H1 (cell line): ENCODE results near the gene CCDC152. TPM values are rescaled to one million over a fixed set of nuclear protein-coding genes. Genes with fewer than 3 reads are reported as not detected.

Experiments used
- CTCF ChIA-PET: fragments of 300-600 bp; sonication (Branson Sonifier 250); formaldehyde crosslinking; loops from one replicate; lab custom pipeline; 2021; ENCODE audit not compliant: partially characterized antibody; lab: Charles Lee
- POLR2A ChIA-PET: fragments of 300-600 bp; sonication (Branson Sonifier 250); formaldehyde crosslinking; loops from one replicate; lab custom pipeline; 2021; ENCODE audit warnings: inconsistent platforms; ENCODE audit not compliant: partially characterized antibody; lab: Charles Lee
- DNase-seq, 2 experiments: peaks; one replicate each; pipeline versions ENCODE4 v3.0.0 to v3.0.0-alpha.2; 2010 to 2022; ENCODE audit warnings: low spot score in 2 of 2, low read depth in 1 of 2, mixed read lengths in 1 of 2
- FAIRE-seq: peaks from 2 replicates; lab custom pipeline; 2011; peaks lifted over from hg19 to GRCh38; lab: Jason Lieb, UNC
- H2AFZ ChIP-seq: 2 replicates; pipeline ENCODE4 v1.8.1; 2012; ENCODE audit warnings: low read length, inconsistent platforms
- H2AK5ac ChIP-seq: 2 replicates; pipeline ENCODE4 v1.6.1; 2013; ENCODE audit warnings: low read depth, low read length
- H2BK120ac ChIP-seq: replicated peaks from 2 replicates; pipeline ENCODE3; 2013; ENCODE audit warnings: low read depth, low read length, inconsistent platforms
- H2BK12ac ChIP-seq: 2 replicates; pipeline ENCODE4 v1.6.1; 2013; ENCODE audit warnings: low read depth, low read length
- H2BK15ac ChIP-seq: 2 replicates; pipeline ENCODE4 v1.6.1; 2013; ENCODE audit warnings: low read length
- H2BK20ac ChIP-seq: 2 replicates; pipeline ENCODE4 v1.6.1; 2013; ENCODE audit warnings: low read length
- H2BK5ac ChIP-seq: 2 replicates; pipeline ENCODE4 v1.6.1; 2013; ENCODE audit warnings: low read depth, low read length
- H3K14ac ChIP-seq: 2 replicates; pipeline ENCODE4 v1.6.1; 2013; ENCODE audit warnings: inconsistent platforms; ENCODE audit not compliant: insufficient read length
- H3K18ac ChIP-seq: 2 replicates; pipeline ENCODE4 v1.6.1; 2013; ENCODE audit warnings: low read length; ENCODE audit errors: extremely low read depth
- H3K23ac ChIP-seq: 2 replicates; pipeline ENCODE4 v1.6.1; 2013; ENCODE audit warnings: inconsistent platforms; ENCODE audit not compliant: insufficient read length
- H3K23me2 ChIP-seq: 2 replicates; pipeline ENCODE4 v1.6.1; 2013; ENCODE audit warnings: low read depth, low read length
- H3K27ac ChIP-seq: 2 replicates; pipeline ENCODE4 v1.6.1; 2011; ENCODE audit warnings: low read depth, low read length, inconsistent platforms
- H3K27me3 ChIP-seq, 4 experiments: replicated peaks in 1 of 4; 1 replicate in 1 of 4; 2 replicates in 3 of 4; pipeline versions ENCODE4 v1.6.1 to v1.8.1; 2011 to 2013; ENCODE audit warnings: low read length in 3 of 4, mild to moderate bottlenecking in 3 of 4, inconsistent platforms in 2 of 4, mixed read lengths in 2 of 4, moderate library complexity in 1 of 4; ENCODE audit not compliant: control insufficient read depth in 3 of 4, insufficient read depth in 3 of 4; ENCODE audit errors: extremely low read depth in 1 of 4
- H3K36me3 ChIP-seq, 4 experiments: 2 replicates each; pipeline versions ENCODE4 v1.6.1 to v1.8.1; 2011 to 2013; ENCODE audit warnings: mild to moderate bottlenecking in 4 of 4, low read length in 3 of 4, moderate library complexity in 2 of 4, control low read depth in 1 of 4, inconsistent platforms in 1 of 4; ENCODE audit not compliant: insufficient read depth in 4 of 4, control insufficient read depth in 2 of 4
- H3K4ac ChIP-seq: replicated peaks from 2 replicates; pipeline ENCODE3; 2013; ENCODE audit warnings: low read length, low read depth, mixed read lengths, inconsistent platforms; ENCODE audit not compliant: insufficient read length
- H3K4me1 ChIP-seq, 4 experiments: replicated peaks in 1 of 4; 1 replicate in 1 of 4; 2 replicates in 3 of 4; pipeline versions ENCODE4 v1.6.1 to v1.8.1; 2011 to 2013; ENCODE audit warnings: low read length in 3 of 4, inconsistent platforms in 2 of 4, mixed read lengths in 1 of 4; ENCODE audit not compliant: insufficient read depth in 4 of 4, control insufficient read depth in 3 of 4
- H3K4me2 ChIP-seq, 2 experiments: 2 replicates each; pipeline versions ENCODE4 v1.6.1 to v1.8.1; 2011 to 2013; ENCODE audit warnings: low read depth in 2 of 2, low read length in 2 of 2, control low read depth in 1 of 2, inconsistent platforms in 1 of 2, mild to moderate bottlenecking in 1 of 2; ENCODE audit not compliant: insufficient read depth in 1 of 2
- H3K4me3 ChIP-seq, 4 experiments: fragments of 200-600, 300-600 bp in 1 of 4; sonication (generic), shearing (Covaris generic), sonication (Bioruptor Twin) in 1 of 4; 2 replicates each; pipeline versions ENCODE4 v1.5.1 to v1.8.1; 2011 to 2016; ENCODE audit warnings: low read length in 4 of 4, low read depth in 3 of 4, control low read depth in 2 of 4, inconsistent platforms in 2 of 4, mild to moderate bottlenecking in 2 of 4, mixed read lengths in 1 of 4, moderate library complexity in 1 of 4; ENCODE audit not compliant: insufficient read depth in 2 of 4; ENCODE audit errors: extremely low read depth in 1 of 4
- H3K56ac ChIP-seq: replicated peaks from 2 replicates; pipeline ENCODE3; 2013; ENCODE audit warnings: low read depth, mild to moderate bottlenecking, mixed read lengths, low read length, inconsistent platforms; ENCODE audit not compliant: insufficient read length
- H3K79me1 ChIP-seq: 2 replicates; pipeline ENCODE4 v1.6.1; 2013; ENCODE audit warnings: low read depth, low read length, control low read depth
- H3K79me2 ChIP-seq, 2 experiments: 2 replicates each; pipeline versions ENCODE4 v1.6.1 to v1.8.1; 2012 to 2013; ENCODE audit warnings: low read length in 2 of 2, mild to moderate bottlenecking in 2 of 2, inconsistent platforms in 1 of 2; ENCODE audit not compliant: insufficient read depth in 2 of 2, control insufficient read depth in 1 of 2
- H3K9ac ChIP-seq, 4 experiments: replicated peaks in 1 of 4; 1 replicate in 1 of 4; 2 replicates in 3 of 4; pipeline versions ENCODE4 v1.6.1 to v1.8.1; 2011 to 2013; ENCODE audit warnings: low read depth in 3 of 4, low read length in 3 of 4, control low read depth in 2 of 4, mild to moderate bottlenecking in 2 of 4, moderate library complexity in 2 of 4, inconsistent platforms in 1 of 4; ENCODE audit errors: extremely low read depth in 1 of 4
- H3K9me3 ChIP-seq, 2 experiments: 2 replicates each; pipeline versions ENCODE4 v1.6.1 to v1.8.1; 2012 to 2013; ENCODE audit warnings: mild to moderate bottlenecking in 2 of 2, moderate library complexity in 2 of 2, control low read depth in 1 of 2, inconsistent platforms in 1 of 2, low read depth in 1 of 2, low read length in 1 of 2, mixed read lengths in 1 of 2; ENCODE audit not compliant: insufficient read depth in 2 of 2
- H4K20me1 ChIP-seq, 2 experiments: replicated peaks in 1 of 2; 2 replicates each; pipeline versions ENCODE3 to v1.8.1; 2011 to 2013; ENCODE audit warnings: inconsistent platforms in 2 of 2, low read length in 2 of 2, mild to moderate bottlenecking in 1 of 2; ENCODE audit not compliant: insufficient read depth in 2 of 2, control insufficient read depth in 1 of 2
- H4K5ac ChIP-seq: 2 replicates; pipeline ENCODE4 v1.6.1; 2013; ENCODE audit warnings: low read length, low read depth, mixed read lengths, inconsistent platforms; ENCODE audit not compliant: insufficient read length
- H4K8ac ChIP-seq: 2 replicates; pipeline ENCODE4 v1.8.0; 2013; ENCODE audit warnings: mild to moderate bottlenecking, moderate library complexity, low read length, inconsistent platforms; ENCODE audit not compliant: insufficient read depth; ENCODE audit errors: extremely low read depth
- H4K91ac ChIP-seq: replicated peaks from 2 replicates; pipeline ENCODE3; 2013; ENCODE audit warnings: low read length, mixed read lengths, inconsistent platforms; ENCODE audit not compliant: insufficient read length
- ASH2L ChIP-seq: fragments of 200-600, 300-600 bp; sonication (generic); IDR thresholded peaks from one replicate; pipeline ENCODE4 v1.7.1; 2017; ENCODE audit warnings: low read length
- CBX8 ChIP-seq: fragments of 300-800, 300-1000 bp; sonication (generic); IDR thresholded peaks from 2 replicates; pipeline ENCODE4 v1.7.1; 2016; ENCODE audit warnings: low read depth, low read length, borderline replicate concordance
- CREB1 ChIP-seq: IDR thresholded peaks from 2 replicates; pipeline ENCODE4 v1.6.1; 2012; ENCODE audit warnings: inconsistent platforms
- CTBP2 ChIP-seq: IDR thresholded peaks from 2 replicates; pipeline ENCODE4 v1.7.0; 2011; ENCODE audit warnings: borderline replicate concordance, mild to moderate bottlenecking, moderate library complexity, mixed read lengths, low read length; ENCODE audit not compliant: insufficient read depth, insufficient read length
- JUND ChIP-seq: IDR thresholded peaks from 2 replicates; pipeline ENCODE4 v1.6.1; 2011; ENCODE audit warnings: mild to moderate bottlenecking, improper control_type of control experiment, low read length
- KDM1A ChIP-seq: fragments of 200-600, 300-600 bp; sonication (generic); IDR thresholded peaks from 2 replicates; pipeline ENCODE4 v1.7.1; 2016; ENCODE audit warnings: mild to moderate bottlenecking, low read length, borderline replicate concordance
- NANOG ChIP-seq: IDR thresholded peaks from 2 replicates; pipeline ENCODE4 v1.6.1; 2011; ENCODE audit warnings: low read length, low read depth, mild to moderate bottlenecking, inconsistent platforms; ENCODE audit not compliant: insufficient read depth, poor library complexity, severe bottlenecking
- NRF1 ChIP-seq: IDR thresholded peaks from 2 replicates; pipeline ENCODE4 v1.6.1; 2011; ENCODE audit warnings: mild to moderate bottlenecking, low read depth, low read length, improper control_type of control experiment
- RBBP5 ChIP-seq: IDR thresholded peaks from 2 replicates; pipeline ENCODE4 v1.7.1; 2012; ENCODE audit warnings: low read depth, mild to moderate bottlenecking, inconsistent platforms, low read length, moderate library complexity, borderline replicate concordance
- RFX5 ChIP-seq: IDR thresholded peaks from 2 replicates; pipeline ENCODE4 v1.6.1; 2011; ENCODE audit warnings: low read depth, low read length, improper control_type of control experiment, borderline replicate concordance
- RNF2 ChIP-seq: fragments of 200-900, 300-1000 bp; sonication (generic); IDR thresholded peaks from 2 replicates; pipeline ENCODE4 v1.7.1; 2016; ENCODE audit warnings: borderline replicate concordance, low read depth, mild to moderate bottlenecking, antibody characterized with exemption, low read length; ENCODE audit not compliant: poor library complexity, severe bottlenecking; ENCODE audit errors: missing control alignments
- SP2 ChIP-seq: IDR thresholded peaks from 2 replicates; pipeline ENCODE4 v1.6.1; 2012; ENCODE audit warnings: mild to moderate bottlenecking, low read length, inconsistent platforms
- SRF ChIP-seq: IDR thresholded peaks from 2 replicates; pipeline ENCODE4 v1.6.1; 2011; ENCODE audit warnings: mild to moderate bottlenecking, low read depth, low read length, moderate library complexity
- WGBS, 2 experiments: shearing (Covaris generic) in 1 of 2; methylation state at CpG; one replicate each; pipeline versions ENCODE4 v1.1.6 to v1.1.7; 2013 to 2015; ENCODE audit warnings: low lambda C conversion rate in 2 of 2, mixed read lengths in 2 of 2, inconsistent platforms in 1 of 2, low coverage in 1 of 2, missing lambda C conversion rate in 1 of 2; ENCODE audit not compliant: insufficient replicate concordance in 2 of 2, insufficient coverage in 1 of 2, insufficient read length in 1 of 2; ENCODE audit errors: extremely low coverage in 1 of 2, missing lambda C conversion rate in 1 of 2; 5-methylcytosine and 5-hydroxymethylcytosine counted together
- polyA plus RNA-seq, 7 experiments: library from polyadenylated mRNA; depleted of rRNA in 3 of 7; stranded (reverse) in 5 of 7; unstranded in 2 of 7; fragments of >200 nt in 5 of 7; fragments of 200-250 nt in 2 of 7; gene quantifications; 1 replicate in 5 of 7; 2 replicates in 1 of 7; 4 replicates in 1 of 7; pipeline versions ENCODE4 v1.2.1 to v1.2.3, GENCODE V29; 2011 to 2013; ENCODE audit warnings: missing spikeins in 2 of 7, mixed read lengths in 2 of 7
- total RNA-seq: library from RNA; stranded (reverse); fragmentation: NEBNext Ultra II Directional; extraction: Animal tissue kit (Norgen Biotek cat#: 25700); gene quantifications from 2 replicates; pipeline ENCODE4 v1.2.1, GENCODE V29; 2021

CCDC152 gene
- total and polyA plus RNA-seq, 2 of the 8 experiments (the other 6 are each of a cell fraction or from before 2014, with no cell fraction given): 2.6 to 9.5 TPM

- H3K14ac ChIP-seq: no peak overlapping the region
- H3K4me2 ChIP-seq: no peak overlapping the region
- H3K23ac ChIP-seq: no peak overlapping the region
- H2AFZ ChIP-seq: no peak overlapping the region
- no peaks in the 10 kb centered on the region for H3K9me3 ChIP-seq
- H4K8ac ChIP-seq: no peak overlapping the region
- H2BK5ac ChIP-seq: no peak overlapping the region
- TF ChIP-seq NRF1 (no peak), CREB1 (no peak), SP2 (no peak), CTBP2 (no peak), ASH2L (no peak), RFX5 (no peak), CBX8 (no peak), RNF2 (no peak), SRF (no peak), RBBP5 (no peak), NANOG (no peak), KDM1A (no peak), JUND (no peak)
- no peaks in the 10 kb centered on the region for H4K20me1 ChIP-seq
- DNase-seq (no peak), FAIRE-seq (no peak)
- no peak overlapping the region for H4K5ac ChIP-seq
- H2AK5ac ChIP-seq: no peak overlapping the region
- H3K4me3 ChIP-seq: no peak overlapping the region
- no peak overlapping the region for H2BK20ac ChIP-seq
- H2BK15ac ChIP-seq: no peak overlapping the region
- no peaks in the 10 kb centered on the region for H3K27me3 ChIP-seq
- no peak overlapping the region for H3K4ac ChIP-seq
- 95% methylated on average over 4 of the region's 4 CpGs; no CpG with 5 or more reads in 1 of the 2 experiments for WGBS, 2 experiments
- peaks cover 0 to 4% (median 0%) of the 10 kb centered on the region in 4 experiments; a peak in 1 of 7 replicates for H3K4me1 ChIP-seq
- H4K91ac ChIP-seq: no peak overlapping the region
- no peaks in the 10 kb centered on the region for H3K79me1 ChIP-seq
- POLR2A ChIA-PET: no interaction called here
- no peaks in the 10 kb centered on the region for H3K79me2 ChIP-seq
- CTCF ChIA-PET: interaction anchor here (0.5 to 2.1 kb wide), 5 partner anchors 8 to 211 kb away, joined by 3 to 5 read pairs (median 4); no protein-coding TSS in a partner anchor
- H3K18ac ChIP-seq: no peak overlapping the region
- no peak overlapping the region for H3K9ac ChIP-seq
- H2BK120ac ChIP-seq: no peak overlapping the region
- no peak overlapping the region for H2BK12ac ChIP-seq
- peaks cover 0 to 4% (median 0%) of the 10 kb centered on the region in 4 experiments; a peak in 1 of 8 replicates for H3K36me3 ChIP-seq
- H3K56ac ChIP-seq: no peak overlapping the region
- peaks cover 5% of the 10 kb centered on the region for H3K23me2 ChIP-seq
- no peak overlapping the region for H3K27ac ChIP-seq
Measured at GRCh38 chr5:42760426-42760825, 3.8 kb downstream of the CCDC152 start.
